ENCODE results near the gene TMPO.
"Not testable (repeated sequence)": the region's sequence is repeated elsewhere in the genome, so short reads cannot be mapped to it uniquely, and the experiment has no call there.

Gene TMPO

GRCh38 chr12:98511806-98512205, 3.6 kb upstream of the TMPO start:
- not testable (repeated sequence) for DNase-seq

GRCh38 chr12:98513379-98514322, 1.7 kb upstream of the TMPO start:
- no peak for DNase-seq

- no peak for DNase-seq
Measured at GRCh38 chr12:98514982-98515286, 456 bp upstream of the TMPO start.

- DNase-seq, result peak; percentile 90
Measured at GRCh38 chr12:98516111-98516873, 902 bp downstream of the TMPO start.

GRCh38 chr12:98519257-98519907, 4.0 kb downstream of the TMPO start:
- DNase-seq, result no peak

GRCh38 chr12:98530068-98530467, 14.7 kb downstream of the TMPO start:
- DNase-seq, result no peak

GRCh38 chr12:98532687-98533304, 17.4 kb downstream of the TMPO start:
- DNase-seq, result peak; percentile 21

- DNase-seq, result no peak
Measured at GRCh38 chr12:98533723-98534251, 18.4 kb downstream of the TMPO start.

GRCh38 chr12:98538031-98538430, 22.6 kb downstream of the TMPO start:
- DNase-seq, result no peak

- DNase-seq, result no peak
Measured at GRCh38 chr12:98543701-98544100, 28.3 kb downstream of the TMPO start.

GRCh38 chr12:98544751-98545150, 29.4 kb downstream of the TMPO start:
- DNase-seq, result no peak

GRCh38 chr12:98549371-98550110, 34.2 kb downstream of the TMPO start:
- no peak for DNase-seq

GRCh38 chr12:98551787-98552186, 36.4 kb downstream of the TMPO start:
- DNase-seq, result no peak

GRCh38 chr12:98558097-98558496, 42.7 kb downstream of the TMPO start:
- not testable (repeated sequence) for DNase-seq

- no peak for DNase-seq
Measured at GRCh38 chr12:98559666-98560065, 44.3 kb downstream of the TMPO start.

- DNase-seq, result no peak
Measured at GRCh38 chr12:98561846-98562245, 46.5 kb downstream of the TMPO start.

- no peak for DNase-seq
Measured at GRCh38 chr12:98572010-98572409, 56.6 kb downstream of the TMPO start.

GRCh38 chr12:98574110-98574509, 58.7 kb downstream of the TMPO start:
- DNase-seq, result no peak

GRCh38 chr12:98575013-98575412, 59.6 kb downstream of the TMPO start:
- DNase-seq, result no peak

- not testable (repeated sequence) for DNase-seq
Measured at GRCh38 chr12:98576795-98577194, 61.4 kb downstream of the TMPO start.

GRCh38 chr12:98578392-98578791, 63.0 kb downstream of the TMPO start:
- DNase-seq, result no peak

- DNase-seq, result peak; percentile 46
Measured at GRCh38 chr12:98578821-98579220, 63.4 kb downstream of the TMPO start.

Measured in NCI-H2227 treated with DMSO at 0.1 percent for 48 hours (cell line).